ENCODE measurements around the gene RAC3.

GRCh38 chr17:82080789-82081464, 49.4 kb downstream of the RAC3 start:
- TF ChIP-seq, protein P1, sequence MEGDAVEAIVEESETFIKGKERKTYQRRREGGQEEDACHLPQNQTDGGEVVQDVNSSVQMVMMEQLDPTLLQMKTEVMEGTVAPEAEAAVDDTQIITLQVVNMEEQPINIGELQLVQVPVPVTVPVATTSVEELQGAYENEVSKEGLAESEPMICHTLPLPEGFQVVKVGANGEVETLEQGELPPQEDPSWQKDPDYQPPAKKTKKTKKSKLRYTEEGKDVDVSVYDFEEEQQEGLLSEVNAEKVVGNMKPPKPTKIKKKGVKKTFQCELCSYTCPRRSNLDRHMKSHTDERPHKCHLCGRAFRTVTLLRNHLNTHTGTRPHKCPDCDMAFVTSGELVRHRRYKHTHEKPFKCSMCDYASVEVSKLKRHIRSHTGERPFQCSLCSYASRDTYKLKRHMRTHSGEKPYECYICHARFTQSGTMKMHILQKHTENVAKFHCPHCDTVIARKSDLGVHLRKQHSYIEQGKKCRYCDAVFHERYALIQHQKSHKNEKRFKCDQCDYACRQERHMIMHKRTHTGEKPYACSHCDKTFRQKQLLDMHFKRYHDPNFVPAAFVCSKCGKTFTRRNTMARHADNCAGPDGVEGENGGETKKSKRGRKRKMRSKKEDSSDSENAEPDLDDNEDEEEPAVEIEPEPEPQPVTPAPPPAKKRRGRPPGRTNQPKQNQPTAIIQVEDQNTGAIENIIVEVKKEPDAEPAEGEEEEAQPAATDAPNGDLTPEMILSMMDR (IDR thresholded peaks at IDR 0.05) = no peak
- TF ChIP-seq POLR2A (IDR thresholded peaks at IDR 0.05) = no peak

All from testis (tissue), 2 donors.